ENCODE data around the gene DMRTA2.

Gene DMRTA2

GRCh38 chr1:50422946-50423669, at the start of gene DMRTA2:
Gene DMRTA2, minus strand, starts transcription at chr1:50423443. Its CDS starts 1,907 bp downstream, at chr1:50421536.
- no peak for DNase-seq (ENCODE audit: low spot score)

- no peak for DNase-seq (ENCODE audit: low spot score)
Measured at GRCh38 chr1:50471967-50472366, 48.7 kb upstream of the DMRTA2 start.

- no peak for DNase-seq (ENCODE audit: low spot score)
Measured at GRCh38 chr1:50462964-50463363, 39.7 kb upstream of the DMRTA2 start.

GRCh38 chr1:50458507-50458906, 35.3 kb upstream of the DMRTA2 start:
- no peak for DNase-seq (ENCODE audit: low spot score)

- no peak for DNase-seq (ENCODE audit: low spot score)
Measured at GRCh38 chr1:50454911-50455310, 31.7 kb upstream of the DMRTA2 start.

GRCh38 chr1:50453266-50453665, 30.0 kb upstream of the DMRTA2 start:
- DNase-seq (ENCODE audit: low spot score), result no peak

GRCh38 chr1:50452700-50453099, 29.5 kb upstream of the DMRTA2 start:
- no peak for DNase-seq (ENCODE audit: low spot score)

GRCh38 chr1:50450861-50451653, 27.8 kb upstream of the DMRTA2 start:
- DNase-seq (ENCODE audit: low spot score), result no peak

GRCh38 chr1:50447961-50448360, 24.7 kb upstream of the DMRTA2 start:
- no peak for DNase-seq (ENCODE audit: low spot score)

- no peak for DNase-seq (ENCODE audit: low spot score)
Measured at GRCh38 chr1:50441183-50441582, 17.9 kb upstream of the DMRTA2 start.

GRCh38 chr1:50438945-50439344, 15.7 kb upstream of the DMRTA2 start:
- DNase-seq (ENCODE audit: low spot score), result no peak

- DNase-seq (ENCODE audit: low spot score), result no peak
Measured at GRCh38 chr1:50436489-50436888, 13.2 kb upstream of the DMRTA2 start.

GRCh38 chr1:50430010-50430405, 6.8 kb upstream of the DMRTA2 start:
- no peak for DNase-seq (ENCODE audit: low spot score)

- DNase-seq (ENCODE audit: low spot score), result no peak
Measured at GRCh38 chr1:50427818-50428779, 4.9 kb upstream of the DMRTA2 start.

- no peak for DNase-seq (ENCODE audit: low spot score)
Measured at GRCh38 chr1:50427086-50427817, 4.0 kb upstream of the DMRTA2 start.

- no peak for DNase-seq (ENCODE audit: low spot score)
Measured at GRCh38 chr1:50426702-50427085, 3.5 kb upstream of the DMRTA2 start.

GRCh38 chr1:50426108-50426700, 3.0 kb upstream of the DMRTA2 start:
- no peak for DNase-seq (ENCODE audit: low spot score)

- peak; percentile 59 for DNase-seq (ENCODE audit: low spot score)
Measured at GRCh38 chr1:50425376-50426107, 2.3 kb upstream of the DMRTA2 start.

- no peak for DNase-seq (ENCODE audit: low spot score)
Measured at GRCh38 chr1:50424884-50425375, 1.7 kb upstream of the DMRTA2 start.

Measured in HuH-7.5 (cell line).